ENCODE data around the gene SLC35G2.

GRCh38 chr3:136783708-136784191, 35.2 kb upstream of the SLC35G2 start:
- TF ChIP-seq CTCF (IDR thresholded peaks at IDR 0.05), result no peak
- TF ChIP-seq ZFX (IDR thresholded peaks at IDR 0.05; ENCODE audit: borderline replicate concordance), result no peak

All from 22Rv1 (cell line).